ENCODE data around the gene SIAH1.

The SIAH1 gene

GRCh38 chr16:48352648-48353390 lies 32.4 kb downstream of the SIAH1 start:
- no peaks in the 10 kb centered on the region for H3K9me3 ChIP-seq (ENCODE audit: insufficient read depth, low read length)
- no peak overlapping the region for H3K9ac ChIP-seq (ENCODE audit: low read length)
- H4K20me1 ChIP-seq (ENCODE audit: low read depth, low read length) = 0 out of 2 replicates have a peak, but pooled peaks cover 2% of the 10 kb centered on the region
- H3K79me2 ChIP-seq (ENCODE audit: insufficient read depth, low read length) = peaks cover 9% of the 10 kb centered on the region; the same call in 1 of the 2 replicates
- no peaks in the 10 kb centered on the region for H3K27me3 ChIP-seq (ENCODE audit: low read length)
- no peak overlapping the region for H3K4me3 ChIP-seq (ENCODE audit: insufficient read depth, low read length, poor library complexity, severe bottlenecking)
- H3K9me2 ChIP-seq (replicated peaks; ENCODE audit: insufficient read depth, low read length) = no peaks in the 10 kb centered on the region
- no peak overlapping the region for H2AFZ ChIP-seq (ENCODE audit: low read depth, low read length, severe bottlenecking)
- no peaks in the 10 kb centered on the region; the same call in 1 of the 2 replicates for H3K36me3 ChIP-seq (ENCODE audit: low read length)
- H3F3A ChIP-seq (ENCODE audit: insufficient read depth) = no peaks in the 10 kb centered on the region
- TF ChIP-seq EZH2phosphoT487 (conservative IDR thresholded peaks at IDR 0.05; ENCODE audit: low read length) (no peak), CTCF (IDR thresholded peaks at IDR 0.05; ENCODE audit: insufficient read depth, low read length, poor library complexity, severe bottlenecking) (no peak)
- no peak overlapping the region for H3K27ac ChIP-seq (ENCODE audit: low read depth, low read length)
- H3K4me2 ChIP-seq (ENCODE audit: low read depth, low read length, poor library complexity, severe bottlenecking) = no peak overlapping the region

GRCh38 chr16:48350736-48351135 lies 34.5 kb downstream of the SIAH1 start:
- H3K9ac ChIP-seq (ENCODE audit: low read length) = no peak overlapping the region
- TF ChIP-seq EZH2phosphoT487 (conservative IDR thresholded peaks at IDR 0.05; ENCODE audit: low read length) (no peak), CTCF (IDR thresholded peaks at IDR 0.05; ENCODE audit: insufficient read depth, low read length, poor library complexity, severe bottlenecking) (no peak)
- no peaks in the 10 kb centered on the region for H3K27me3 ChIP-seq (ENCODE audit: low read length)
- no peak overlapping the region for H3K4me3 ChIP-seq (ENCODE audit: insufficient read depth, low read length, poor library complexity, severe bottlenecking)
- no peaks in the 10 kb centered on the region for H3K79me2 ChIP-seq (ENCODE audit: insufficient read depth, low read length)
- H3K27ac ChIP-seq (ENCODE audit: low read depth, low read length) = no peak overlapping the region
- no peaks in the 10 kb centered on the region for H3K9me2 ChIP-seq (replicated peaks; ENCODE audit: insufficient read depth, low read length)
- no peaks in the 10 kb centered on the region for H3K9me3 ChIP-seq (ENCODE audit: insufficient read depth, low read length)
- H3K36me3 ChIP-seq (ENCODE audit: low read length) = no peaks in the 10 kb centered on the region; the same call in 1 of the 2 replicates
- no peak overlapping the region for H3K4me2 ChIP-seq (ENCODE audit: low read depth, low read length, poor library complexity, severe bottlenecking)
- H2AFZ ChIP-seq (ENCODE audit: low read depth, low read length, severe bottlenecking) = no peak overlapping the region
- no peaks in the 10 kb centered on the region for H4K20me1 ChIP-seq (ENCODE audit: low read depth, low read length)
- H3F3A ChIP-seq (ENCODE audit: insufficient read depth) = no peaks in the 10 kb centered on the region

GRCh38 chr16:48347980-48348379 lies 37.2 kb downstream of the SIAH1 start:
- H3K36me3 ChIP-seq (ENCODE audit: low read length) = no peaks in the 10 kb centered on the region; the same call in 1 of the 2 replicates

More at GRCh38 chr16:48347980-48348379, 37.2 kb downstream of the SIAH1 start:
- Histone ChIP-seq H3K27me3 (ENCODE audit: low read length) (no peaks in the 10 kb centered on the region), H3K27ac (ENCODE audit: low read depth, low read length) (no peak overlapping the region), H3K4me3 (ENCODE audit: insufficient read depth, low read length, poor library complexity, severe bottlenecking) (no peak overlapping the region), H4K20me1 (ENCODE audit: low read depth, low read length) (no peaks in the 10 kb centered on the region), H3K4me2 (ENCODE audit: low read depth, low read length, poor library complexity, severe bottlenecking) (no peak overlapping the region), H3K9me3 (ENCODE audit: insufficient read depth, low read length) (no peaks in the 10 kb centered on the region), H3F3A (ENCODE audit: insufficient read depth) (no peaks in the 10 kb centered on the region), H2AFZ (ENCODE audit: low read depth, low read length, severe bottlenecking) (no peak overlapping the region), H3K79me2 (ENCODE audit: insufficient read depth, low read length) (no peaks in the 10 kb centered on the region), H3K9ac (ENCODE audit: low read length) (no peak overlapping the region), H3K9me2 (replicated peaks; ENCODE audit: insufficient read depth, low read length) (no peaks in the 10 kb centered on the region)
- TF ChIP-seq EZH2phosphoT487 (conservative IDR thresholded peaks at IDR 0.05; ENCODE audit: low read length) (no peak), CTCF (IDR thresholded peaks at IDR 0.05; ENCODE audit: insufficient read depth, low read length, poor library complexity, severe bottlenecking) (no peak)
